ENCODE measurements around the gene DNAJB12.

DNA sequence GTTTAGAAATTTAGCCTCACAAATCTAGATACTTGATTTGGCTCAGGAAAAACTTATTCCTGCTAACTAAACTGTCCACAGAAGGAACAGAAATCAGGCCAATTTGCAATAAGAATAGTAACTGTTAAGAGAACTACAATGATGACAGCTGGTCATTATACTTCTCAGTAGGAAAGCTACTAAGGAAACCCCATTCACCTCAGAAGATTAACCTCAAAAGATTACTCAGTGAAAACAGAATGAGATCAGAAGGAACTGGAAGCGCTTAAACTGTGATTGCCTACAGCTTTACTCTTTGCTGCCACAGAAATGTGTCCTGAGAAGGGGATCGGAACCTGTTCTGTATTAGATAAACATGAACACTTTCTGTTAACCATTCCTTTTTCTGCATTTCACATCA is 24.3 kb upstream of the DNAJB12 start:
- TF ChIP-seq ZNF837 (tag by site-specific recombination; IDR thresholded peaks at IDR 0.05) (no peak), SETDB1 (IDR thresholded peaks at IDR 0.05; ENCODE audit: insufficient read length, low read length) (no peak), ZNF23 (tag by site-specific recombination; IDR thresholded peaks at IDR 0.05; ENCODE audit: borderline replicate concordance) (no peak), ZFP3 (tag by site-specific recombination; IDR thresholded peaks at IDR 0.05; ENCODE audit: low read depth) (no peak), ZNF785 (tag by site-specific recombination; IDR thresholded peaks at IDR 0.05) (no peak)
- TF ChIP-seq, protein P1, sequence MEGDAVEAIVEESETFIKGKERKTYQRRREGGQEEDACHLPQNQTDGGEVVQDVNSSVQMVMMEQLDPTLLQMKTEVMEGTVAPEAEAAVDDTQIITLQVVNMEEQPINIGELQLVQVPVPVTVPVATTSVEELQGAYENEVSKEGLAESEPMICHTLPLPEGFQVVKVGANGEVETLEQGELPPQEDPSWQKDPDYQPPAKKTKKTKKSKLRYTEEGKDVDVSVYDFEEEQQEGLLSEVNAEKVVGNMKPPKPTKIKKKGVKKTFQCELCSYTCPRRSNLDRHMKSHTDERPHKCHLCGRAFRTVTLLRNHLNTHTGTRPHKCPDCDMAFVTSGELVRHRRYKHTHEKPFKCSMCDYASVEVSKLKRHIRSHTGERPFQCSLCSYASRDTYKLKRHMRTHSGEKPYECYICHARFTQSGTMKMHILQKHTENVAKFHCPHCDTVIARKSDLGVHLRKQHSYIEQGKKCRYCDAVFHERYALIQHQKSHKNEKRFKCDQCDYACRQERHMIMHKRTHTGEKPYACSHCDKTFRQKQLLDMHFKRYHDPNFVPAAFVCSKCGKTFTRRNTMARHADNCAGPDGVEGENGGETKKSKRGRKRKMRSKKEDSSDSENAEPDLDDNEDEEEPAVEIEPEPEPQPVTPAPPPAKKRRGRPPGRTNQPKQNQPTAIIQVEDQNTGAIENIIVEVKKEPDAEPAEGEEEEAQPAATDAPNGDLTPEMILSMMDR (tag by site-specific recombination; IDR thresholded peaks at IDR 0.05): no peak
